Activated naive CD4-positive, alpha-beta T cell treated with anti-CD3 and anti-CD28 coated beads, Interleukin-2, amount 50 U/mL, for 72 hours (primary cell): Measurements from ENCODE around the gene SCFD2. TPM values are rescaled to one million over a fixed set of nuclear protein-coding genes. Genes with fewer than 3 reads are reported as not detected.

Experiments
- ATAC-seq, 2 donors: fragments of 150-1000 bp; cut with Tn5 transposase; 2 replicates each; pipeline ENCODE4 v1.10.0; 2021; ENCODE audit warnings: mild to moderate bottlenecking in 2 of 2, moderate library complexity in 2 of 2
- DNase-seq, 2 donors: peaks; one replicate each; pipeline ENCODE4 v3.0.0; 2021 to 2022; ENCODE audit warnings: low spot score in 2 of 2
- H3K27ac Mint-ChIP-seq, 2 donors: one replicate each; pipeline ENCODE4 v1.8.0; 2022; ENCODE audit warnings: mild to moderate bottlenecking in 2 of 2, mixed read lengths in 2 of 2
- H3K36me3 Mint-ChIP-seq, 2 donors: one replicate each; pipeline ENCODE4 v1.8.0; 2022; ENCODE audit warnings: mixed read lengths in 2 of 2
- H3K9me3 Mint-ChIP-seq, 2 donors: one replicate each; pipeline ENCODE4 v1.8.0; 2022; ENCODE audit warnings: mixed read lengths in 2 of 2
- total RNA-seq, 2 donors: library from RNA; stranded (reverse); gene quantifications; one replicate each; pipeline ENCODE4 v1.2.3, GENCODE V29; 2022

SCFD2 gene
- total RNA-seq, 2 donors from 2014 or later = 15.6 to 29.1 TPM

DNA sequence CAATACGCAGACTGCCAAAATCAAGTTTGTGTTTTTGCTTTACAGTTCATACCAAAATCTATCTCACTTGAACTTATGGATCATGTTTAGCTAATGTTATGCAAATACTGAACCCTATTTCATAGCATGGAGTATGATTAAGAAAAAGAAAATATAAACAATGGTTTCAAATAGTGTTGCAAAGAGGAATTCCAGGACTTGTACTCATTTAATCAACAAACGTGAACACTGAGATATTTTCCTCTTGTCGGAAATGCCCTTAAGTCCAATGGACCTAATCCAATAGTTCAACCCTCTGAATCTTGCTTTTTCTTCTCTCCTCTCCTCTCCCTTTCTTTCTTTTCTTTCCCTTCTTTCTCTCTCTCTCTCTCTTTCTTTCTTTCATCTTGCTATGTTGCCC lies 473.0 kb downstream of the SCFD2 start:
- H3K36me3 Mint-ChIP-seq = peaks cover 16 to 24% of the 10 kb centered on the region in 2 donors
- ATAC-seq (no peak), DNase-seq (no peak)
- H3K9me3 Mint-ChIP-seq = peaks cover 8 to 20% of the 10 kb centered on the region in 2 donors
- no peak overlapping the region for H3K27ac Mint-ChIP-seq

DNA sequence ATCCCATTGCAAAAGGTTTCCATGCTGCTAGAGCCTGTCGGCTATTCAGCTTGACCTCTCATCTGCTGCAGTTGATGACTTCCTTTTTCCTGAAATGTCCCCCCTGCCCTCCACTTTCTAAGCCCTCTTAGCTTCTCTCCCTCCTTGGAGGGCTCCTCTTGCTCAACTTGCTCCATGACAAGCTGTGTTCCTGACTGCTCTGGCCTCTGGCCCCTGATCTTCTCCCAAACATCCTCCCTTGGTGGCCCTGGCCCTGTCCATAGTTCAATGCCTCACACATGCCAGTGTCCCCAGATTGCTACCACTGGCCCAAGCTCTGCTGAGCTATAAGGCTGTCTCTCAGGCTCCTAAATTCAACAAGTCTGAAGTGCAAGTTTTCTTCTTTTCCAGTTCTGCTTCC lies 474.1 kb downstream of the SCFD2 start:
- Mint-ChIP-seq H3K9me3 (peaks cover 7 to 20% of the 10 kb centered on the region in 2 donors), H3K27ac (no peak overlapping the region), H3K36me3 (peaks cover 16 to 32% of the 10 kb centered on the region in 2 donors)
- no peak for DNase-seq
- ATAC-seq = no peak

DNA sequence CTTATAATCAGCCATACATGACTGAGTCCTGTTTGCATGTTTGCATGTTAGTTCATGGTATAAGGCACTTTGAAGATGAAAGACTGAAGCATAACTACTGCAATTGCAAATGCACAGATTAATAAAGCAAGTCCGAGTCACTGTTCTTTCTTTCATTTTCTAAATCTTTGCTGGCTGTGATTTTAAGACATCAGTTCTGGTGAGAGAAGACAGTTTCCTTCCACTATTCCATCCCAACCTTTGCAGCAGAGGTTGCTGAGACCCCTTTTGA lies 475.4 kb downstream of the SCFD2 start:
- Mint-ChIP-seq H3K36me3 (peaks cover 23 to 40% of the 10 kb centered on the region in 2 donors), H3K9me3 (peaks cover 7 to 20% of the 10 kb centered on the region in 2 donors), H3K27ac (peak overlapping the region; percentile 68 to 98)
- peak in 1 of 2 donors; percentile 79 for ATAC-seq
- no peak for DNase-seq

DNA sequence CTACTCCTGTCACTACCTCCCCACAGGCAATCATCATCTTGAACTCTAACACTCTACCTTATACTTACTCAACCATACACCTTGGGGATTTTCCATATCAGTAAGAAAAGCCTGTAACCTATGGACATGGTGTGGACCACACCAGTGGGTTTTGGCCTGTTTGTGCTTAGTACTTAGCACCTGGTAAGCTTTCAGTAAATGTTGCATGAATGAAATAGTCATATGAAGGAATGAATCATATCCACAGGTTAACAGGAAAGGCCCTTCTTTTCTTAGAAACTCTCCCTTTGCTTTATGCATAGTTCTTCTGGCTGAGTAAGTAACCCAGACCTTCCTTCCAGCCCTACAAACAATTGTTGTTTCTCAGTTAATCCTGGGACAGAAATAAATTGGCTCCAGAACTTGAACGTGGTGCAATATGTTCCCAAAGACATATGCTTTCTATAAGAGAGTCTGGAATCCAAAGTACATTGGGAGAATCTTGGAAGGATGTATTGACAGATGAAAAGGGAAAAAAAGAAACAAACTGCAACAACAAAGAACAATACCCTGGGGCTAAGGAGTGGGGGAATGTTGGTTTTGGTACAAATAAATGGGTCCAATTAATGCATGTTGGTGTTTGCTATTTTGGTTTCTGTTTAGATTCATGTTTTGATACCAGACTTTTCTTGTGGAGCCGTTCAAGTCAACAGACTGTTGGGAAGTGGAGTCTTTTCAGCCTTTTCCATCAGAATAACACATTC lies 475.9 kb downstream of the SCFD2 start:
- Mint-ChIP-seq H3K36me3 (peaks cover 23 to 40% of the 10 kb centered on the region in 2 donors), H3K9me3 (peaks cover 7 to 20% of the 10 kb centered on the region in 2 donors), H3K27ac (peak overlapping the region; percentile 68 to 98)
- peak in 1 of 2 donors; percentile 19 for DNase-seq
- ATAC-seq = peak; percentile 87 to 88

DNA sequence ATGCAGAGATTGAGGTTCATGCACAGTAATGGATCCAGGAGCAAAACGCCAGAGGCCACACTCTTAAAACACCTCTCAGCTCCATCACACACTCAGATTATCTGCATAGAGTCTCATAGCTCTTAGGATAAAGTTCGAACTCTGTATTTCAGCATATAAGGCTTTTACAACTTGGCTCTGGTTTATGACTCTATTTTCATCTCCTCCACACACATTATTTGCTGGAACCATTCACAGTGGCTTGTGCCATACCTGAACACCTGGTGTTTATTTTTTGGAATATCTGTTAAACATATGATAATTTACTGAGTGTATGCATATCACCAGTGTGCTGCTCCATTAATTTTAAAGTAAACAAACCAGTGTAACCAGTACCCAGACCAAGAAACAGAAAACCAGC lies 476.5 kb downstream of the SCFD2 start:
- H3K36me3 Mint-ChIP-seq = peaks cover 23 to 43% of the 10 kb centered on the region in 2 donors
- peaks cover 7 to 20% of the 10 kb centered on the region in 2 donors for H3K9me3 Mint-ChIP-seq
- H3K27ac Mint-ChIP-seq = peak overlapping the region; percentile 68 to 98
- no peak for DNase-seq
- ATAC-seq = no peak

DNA sequence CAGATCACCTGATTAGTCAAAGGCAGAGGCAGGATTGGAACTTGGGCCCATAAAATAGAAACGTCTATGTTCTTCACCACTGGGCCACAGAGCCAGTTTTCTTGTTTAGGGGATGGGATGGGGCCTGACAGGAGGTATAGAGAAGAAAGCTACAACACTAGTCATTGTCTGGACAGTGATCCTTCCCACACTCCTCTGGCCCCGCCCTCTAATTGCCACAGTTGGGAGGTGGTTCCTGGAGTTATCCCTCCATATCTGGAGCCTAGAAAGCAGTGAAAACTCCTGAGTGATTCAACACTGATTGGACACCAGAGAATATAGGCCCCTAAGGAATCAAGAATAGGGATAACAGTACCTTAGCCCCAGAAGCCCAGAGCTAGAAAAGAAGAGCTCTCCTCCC lies 480.9 kb downstream of the SCFD2 start:
- no peak overlapping the region for H3K27ac Mint-ChIP-seq
- ATAC-seq (no peak), DNase-seq (no peak)
- peaks cover 7 to 13% of the 10 kb centered on the region in 2 donors for H3K9me3 Mint-ChIP-seq
- peaks cover 23 to 52% of the 10 kb centered on the region in 2 donors for H3K36me3 Mint-ChIP-seq

DNA sequence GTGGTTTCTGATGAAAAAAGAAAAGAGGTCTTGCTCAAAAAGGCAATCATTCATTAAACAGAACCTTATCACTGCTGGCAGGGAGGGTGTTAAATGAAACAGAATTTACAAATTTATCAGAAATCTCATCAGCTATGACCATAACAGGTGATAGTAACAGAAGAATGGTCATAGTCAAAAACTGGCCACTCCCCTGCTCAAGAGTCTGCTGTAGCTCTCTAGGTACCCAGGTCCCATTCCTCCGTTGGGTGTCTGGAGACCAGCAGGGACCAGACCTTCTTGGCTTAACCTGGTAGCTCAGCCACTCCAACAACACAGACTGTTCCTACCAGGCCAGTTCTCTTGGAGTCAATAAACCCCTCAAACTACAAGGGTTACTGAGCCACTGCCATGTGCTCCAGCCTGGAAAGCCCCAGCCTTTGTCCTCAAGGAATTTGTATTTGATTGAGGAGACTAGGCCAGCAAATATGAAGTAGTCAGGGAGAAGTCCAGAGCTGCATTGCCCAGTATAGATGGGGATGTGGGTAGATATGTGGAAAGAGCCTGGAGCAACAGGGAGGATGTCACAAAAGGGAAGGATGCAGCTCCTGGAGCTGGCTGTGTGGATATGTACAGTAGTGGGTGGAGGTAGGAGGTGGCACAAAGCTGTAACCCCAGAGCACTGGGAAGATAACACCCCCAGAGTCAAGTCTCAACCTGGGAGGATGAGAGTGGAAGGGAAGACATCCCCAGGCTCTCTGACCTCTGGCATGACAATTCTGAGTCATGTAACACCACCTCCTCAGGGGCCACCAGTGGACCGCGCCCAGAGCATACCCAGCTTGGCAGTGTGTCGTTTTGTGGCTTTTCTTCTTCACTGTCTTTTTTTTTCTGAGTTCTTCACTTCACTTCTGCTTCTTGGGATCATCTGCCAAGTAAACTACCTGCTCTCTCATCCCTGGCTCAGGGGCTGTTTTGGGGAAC lies 481.9 kb downstream of the SCFD2 start:
- Mint-ChIP-seq H3K36me3 (peaks cover 15 to 45% of the 10 kb centered on the region in 2 donors), H3K9me3 (peaks cover 6 to 8% of the 10 kb centered on the region in 2 donors), H3K27ac (peak overlapping the region in 1 of 2 donors; percentile 72)
- DNase-seq = no peak
- ATAC-seq = no peak

DNA sequence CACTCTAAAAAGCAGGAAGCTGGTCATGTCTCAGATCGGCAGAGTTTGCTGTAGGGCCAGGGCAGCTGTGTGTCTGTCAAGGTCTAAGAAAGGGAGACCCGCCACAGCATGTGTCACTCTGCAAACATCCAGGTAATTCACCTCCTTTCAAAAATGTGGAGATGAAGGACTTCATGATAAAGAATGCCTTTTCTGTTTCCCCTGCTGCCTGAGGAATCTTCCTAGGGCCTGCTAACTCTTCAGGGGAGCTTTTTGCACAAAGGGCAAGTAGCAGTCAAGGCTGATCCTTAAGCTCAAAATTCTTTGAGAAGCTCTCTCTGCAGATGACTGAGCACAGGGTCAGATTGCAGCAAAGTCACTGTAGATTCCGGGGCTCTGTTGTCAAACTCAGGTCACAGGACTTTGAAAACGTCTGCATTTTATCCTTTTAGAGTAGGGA lies 482.7 kb downstream of the SCFD2 start:
- Mint-ChIP-seq H3K36me3 (peaks cover 7 to 37% of the 10 kb centered on the region in 2 donors), H3K27ac (no peak overlapping the region), H3K9me3 (no peaks in the 10 kb centered on the region)
- DNase-seq = no peak
- ATAC-seq = no peak

DNA sequence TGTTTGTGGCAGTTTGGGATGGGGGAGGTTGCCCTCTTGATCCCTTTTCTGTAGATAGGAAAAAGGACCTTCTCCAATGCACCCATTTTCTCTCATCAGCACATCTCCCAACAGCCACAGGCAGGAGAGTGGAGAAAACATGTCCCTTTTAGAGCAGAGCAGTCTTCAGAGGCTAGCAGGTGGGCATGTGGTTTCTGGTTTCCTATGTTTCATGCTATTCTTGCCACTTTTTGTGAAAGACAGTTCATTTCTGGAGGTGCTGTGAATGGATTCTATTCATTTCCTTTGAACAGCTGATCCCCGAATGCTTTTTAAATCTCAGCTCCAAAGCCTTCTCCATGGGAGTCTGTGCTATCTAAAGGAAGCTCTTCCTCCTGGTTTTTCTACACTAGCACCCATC lies 484.9 kb downstream of the SCFD2 start:
- H3K36me3 Mint-ChIP-seq = peaks cover 1 to 21% of the 10 kb centered on the region in 2 donors
- H3K9me3 Mint-ChIP-seq = no peaks in the 10 kb centered on the region
- DNase-seq (no peak), ATAC-seq (no peak)
- H3K27ac Mint-ChIP-seq = peak overlapping the region in 1 of 2 donors; percentile 45

DNA sequence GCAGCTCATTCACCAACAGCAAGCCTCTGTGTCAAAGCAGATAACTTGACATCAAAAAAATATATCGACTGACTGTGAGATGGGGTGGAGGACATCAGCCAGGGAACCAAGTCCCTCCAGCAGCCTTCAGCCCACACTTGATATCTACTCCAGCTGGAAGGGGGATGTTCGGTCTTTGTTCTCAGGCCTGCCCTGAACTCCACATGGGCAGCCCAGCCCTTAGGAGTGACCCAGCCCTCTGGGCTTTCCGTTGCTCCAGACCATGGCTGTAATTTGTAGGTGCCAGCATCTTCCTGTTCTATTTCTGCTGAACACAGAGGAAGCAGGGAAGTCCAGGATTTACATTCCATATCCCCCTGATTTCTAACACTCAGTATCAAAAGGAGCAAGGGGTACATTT lies 486.4 kb downstream of the SCFD2 start:
- DNase-seq = no peak

DNA sequence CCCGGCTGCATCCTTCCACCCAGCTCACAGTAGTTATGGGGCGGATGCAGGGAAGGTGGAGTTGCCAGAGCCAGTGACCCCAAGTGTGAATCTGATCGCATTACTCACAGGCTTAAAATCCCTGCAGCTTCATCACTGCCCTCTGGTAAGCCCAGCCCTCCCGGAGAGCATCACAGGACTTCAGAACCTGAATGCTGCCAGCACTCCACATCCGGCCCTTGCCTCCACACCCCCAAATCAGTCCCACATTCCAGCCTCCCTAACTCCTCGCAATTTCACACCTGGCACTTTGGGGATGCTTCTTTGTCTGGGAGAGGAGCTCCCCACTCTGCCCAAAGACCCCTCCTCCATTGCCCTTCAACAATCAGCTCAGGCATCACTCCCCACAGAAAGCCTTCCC lies 488.2 kb downstream of the SCFD2 start:
- Mint-ChIP-seq H3K9me3 (no peaks in the 10 kb centered on the region), H3K27ac (peak overlapping the region in 1 of 2 donors; percentile 36), H3K36me3 (peaks cover 1 to 16% of the 10 kb centered on the region in 2 donors)
- no peak for ATAC-seq
- no peak for DNase-seq

More for the DNA sequence above, 486.4 kb downstream of the SCFD2 start:
- H3K9me3 Mint-ChIP-seq = no peaks in the 10 kb centered on the region
- ATAC-seq = no peak
- H3K36me3 Mint-ChIP-seq = peaks cover 0 to 18% of the 10 kb centered on the region in 2 donors
- H3K27ac Mint-ChIP-seq = no peak overlapping the region

DNA sequence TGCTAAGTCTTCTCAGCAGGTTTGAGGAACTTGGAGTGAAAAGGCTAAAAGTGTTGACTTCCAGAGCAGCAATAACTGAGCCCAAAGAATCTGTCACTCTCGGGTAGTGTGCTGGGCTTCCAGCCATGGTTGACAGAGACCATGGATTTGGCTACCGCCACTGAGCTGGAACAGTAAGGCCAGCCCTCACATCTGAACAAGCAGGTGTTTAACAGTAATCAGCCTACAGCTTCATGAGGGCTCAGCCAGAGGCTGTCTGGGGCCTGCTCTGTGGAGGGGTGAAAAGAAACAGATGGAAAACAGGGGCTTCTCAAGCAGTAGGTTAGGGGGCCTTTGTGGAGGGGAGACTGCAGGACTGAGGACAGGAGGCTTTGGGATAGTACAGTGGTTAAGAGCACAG lies 488.8 kb downstream of the SCFD2 start:
- no peaks in the 10 kb centered on the region for H3K9me3 Mint-ChIP-seq
- DNase-seq (no peak), ATAC-seq (no peak)
- peaks cover 7 to 20% of the 10 kb centered on the region in 2 donors for H3K36me3 Mint-ChIP-seq
- no peak overlapping the region for H3K27ac Mint-ChIP-seq

DNA sequence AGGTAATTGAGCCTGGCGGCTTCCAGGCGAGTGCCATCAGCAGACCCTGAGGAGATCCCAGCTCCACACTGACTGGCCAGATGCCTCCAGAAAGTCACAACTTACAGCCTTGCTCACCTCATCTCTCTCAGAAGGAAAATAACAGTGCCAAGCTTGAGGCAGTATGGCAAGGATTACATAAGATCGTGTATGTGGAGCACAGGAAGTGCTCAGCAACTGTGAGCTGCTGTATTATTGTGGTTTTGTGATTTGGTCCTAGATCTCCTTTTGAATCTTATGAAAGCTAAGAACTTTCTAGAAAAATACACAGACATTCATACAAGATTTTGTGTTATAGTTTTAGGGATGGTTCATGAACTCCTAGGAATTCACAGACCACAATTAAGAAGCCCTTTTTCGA lies 489.8 kb downstream of the SCFD2 start:
- Mint-ChIP-seq H3K27ac (no peak overlapping the region), H3K36me3 (peaks cover 7 to 19% of the 10 kb centered on the region in 2 donors), H3K9me3 (no peaks in the 10 kb centered on the region)
- peak in 1 of 2 donors; percentile 34 for ATAC-seq
- DNase-seq = no peak

DNA sequence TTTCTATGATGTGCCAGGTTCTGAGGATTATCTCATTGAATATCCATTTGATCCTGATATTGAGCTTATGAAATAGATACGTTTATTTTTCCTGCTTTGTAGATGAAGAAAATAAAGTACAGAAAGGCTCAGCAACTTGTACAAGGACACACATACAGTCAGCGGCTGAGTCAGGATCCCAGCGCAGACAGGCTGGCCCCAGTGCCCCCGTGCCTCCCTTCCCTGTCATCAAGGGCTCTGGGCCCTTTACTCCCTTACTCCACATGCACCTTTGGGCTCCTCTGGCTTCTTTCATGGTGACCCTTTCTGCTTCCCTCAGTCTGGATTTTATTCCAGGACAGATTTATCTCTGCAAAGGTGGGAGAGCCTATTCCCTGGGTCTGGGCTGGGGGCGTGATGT lies 490.9 kb downstream of the SCFD2 start:
- Mint-ChIP-seq H3K36me3 (peaks cover 7 to 23% of the 10 kb centered on the region in 2 donors), H3K27ac (no peak overlapping the region), H3K9me3 (no peaks in the 10 kb centered on the region)
- DNase-seq (no peak), ATAC-seq (no peak)

DNA sequence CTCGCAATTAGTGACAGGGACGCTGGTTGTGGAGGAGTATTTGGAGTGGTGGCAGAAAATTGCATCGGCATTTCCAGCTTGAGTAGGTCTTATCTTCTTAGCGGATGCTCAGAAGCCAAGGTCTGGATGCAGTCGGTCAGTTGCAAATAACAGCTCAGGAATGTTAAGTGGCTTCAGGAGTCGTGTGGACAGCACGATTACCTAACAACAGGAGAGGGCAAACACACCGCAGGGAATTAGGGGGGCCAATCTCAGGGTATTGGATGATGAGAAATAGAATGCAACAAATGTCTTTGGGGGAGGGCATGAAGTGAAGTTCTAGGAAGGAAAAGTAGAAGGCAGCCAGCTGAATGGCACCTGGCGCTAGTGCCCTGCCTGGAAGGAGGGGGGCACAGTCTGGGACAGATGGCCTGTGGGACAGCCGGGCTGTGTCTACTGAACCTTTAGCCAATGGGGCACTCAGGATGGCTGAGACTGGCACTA lies 492.0 kb downstream of the SCFD2 start:
- DNase-seq (no peak), ATAC-seq (no peak)
- no peaks in the 10 kb centered on the region for H3K9me3 Mint-ChIP-seq
- H3K27ac Mint-ChIP-seq = no peak overlapping the region
- peaks cover 7 to 23% of the 10 kb centered on the region in 2 donors for H3K36me3 Mint-ChIP-seq

DNA sequence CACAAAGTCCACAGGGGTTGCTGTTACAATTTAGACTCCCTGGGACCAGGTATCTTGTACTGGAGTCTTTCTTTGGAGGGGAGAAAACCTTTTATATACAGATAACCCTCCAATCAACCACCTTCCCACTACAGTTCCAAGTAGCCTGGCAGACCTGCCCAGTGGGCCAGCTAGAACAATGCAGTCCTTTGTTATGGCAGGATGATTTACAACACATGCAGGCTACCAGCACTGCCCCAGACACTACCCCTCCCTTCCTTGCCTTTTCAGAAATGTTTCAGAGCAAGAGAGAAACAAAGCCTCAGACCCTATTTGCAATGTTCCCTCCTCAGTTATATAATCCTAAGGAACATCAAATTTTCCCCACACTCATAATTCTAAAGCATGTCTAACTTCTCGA lies 492.7 kb downstream of the SCFD2 start:
- Mint-ChIP-seq H3K27ac (no peak overlapping the region), H3K36me3 (peaks cover 7 to 23% of the 10 kb centered on the region in 2 donors), H3K9me3 (no peaks in the 10 kb centered on the region)
- DNase-seq (no peak), ATAC-seq (no peak)

DNA sequence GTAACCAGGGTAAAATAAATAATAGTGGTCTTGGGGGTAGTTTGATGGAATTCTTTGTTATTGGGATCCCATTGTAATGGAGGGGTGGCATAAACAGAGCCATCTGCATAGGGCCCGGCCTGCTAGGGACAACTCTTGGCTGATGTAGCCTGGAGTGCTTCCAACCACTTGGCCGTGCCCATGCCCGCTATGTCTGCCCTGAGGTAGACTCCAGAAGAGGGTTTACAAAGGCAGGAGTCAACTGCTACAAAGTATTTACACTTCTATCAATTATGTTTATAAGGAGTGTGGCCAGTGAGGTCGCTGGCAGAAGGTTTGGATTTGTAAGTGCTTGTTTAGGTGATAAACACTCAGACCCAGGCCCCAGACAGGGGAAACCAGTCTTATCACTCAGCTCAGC lies 495.6 kb downstream of the SCFD2 start:
- peaks cover 7 to 23% of the 10 kb centered on the region in 2 donors for H3K36me3 Mint-ChIP-seq
- DNase-seq (no peak), ATAC-seq (no peak)
- H3K27ac Mint-ChIP-seq = no peak overlapping the region
- H3K9me3 Mint-ChIP-seq = no peaks in the 10 kb centered on the region
